Fibroblast of the conjunctiva (primary cell): Measurements from ENCODE around the gene PODNL1.
"Not testable (repeated sequence)": the region's sequence is repeated elsewhere in the genome, so short reads cannot be mapped to it uniquely, and the experiment has no call there.

Experiments used
- DNase-seq: peaks from one replicate; pipeline ENCODE4 v3.0.0-alpha.2; 2010; ENCODE audit warnings: low read depth

PODNL1 gene

DNA sequence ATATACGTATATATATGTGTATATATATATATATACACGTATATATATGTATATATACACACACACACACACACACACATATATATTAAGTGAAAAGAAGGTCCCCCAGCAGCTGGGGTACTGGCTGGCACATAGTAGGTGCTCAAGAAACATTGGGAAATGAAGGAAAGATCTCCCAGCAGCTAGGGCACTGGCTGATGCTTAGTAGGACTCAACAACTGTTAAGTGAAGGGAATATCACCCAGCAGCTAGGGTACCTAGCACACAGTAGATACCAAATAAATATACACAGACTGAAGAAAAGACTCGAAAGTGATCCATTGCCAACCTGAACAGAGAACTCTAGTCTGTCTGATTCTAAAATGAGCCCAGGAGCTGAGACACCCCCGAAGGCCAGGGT is 12.2 kb downstream of the PODNL1 start:
- DNase-seq = no peak

DNA sequence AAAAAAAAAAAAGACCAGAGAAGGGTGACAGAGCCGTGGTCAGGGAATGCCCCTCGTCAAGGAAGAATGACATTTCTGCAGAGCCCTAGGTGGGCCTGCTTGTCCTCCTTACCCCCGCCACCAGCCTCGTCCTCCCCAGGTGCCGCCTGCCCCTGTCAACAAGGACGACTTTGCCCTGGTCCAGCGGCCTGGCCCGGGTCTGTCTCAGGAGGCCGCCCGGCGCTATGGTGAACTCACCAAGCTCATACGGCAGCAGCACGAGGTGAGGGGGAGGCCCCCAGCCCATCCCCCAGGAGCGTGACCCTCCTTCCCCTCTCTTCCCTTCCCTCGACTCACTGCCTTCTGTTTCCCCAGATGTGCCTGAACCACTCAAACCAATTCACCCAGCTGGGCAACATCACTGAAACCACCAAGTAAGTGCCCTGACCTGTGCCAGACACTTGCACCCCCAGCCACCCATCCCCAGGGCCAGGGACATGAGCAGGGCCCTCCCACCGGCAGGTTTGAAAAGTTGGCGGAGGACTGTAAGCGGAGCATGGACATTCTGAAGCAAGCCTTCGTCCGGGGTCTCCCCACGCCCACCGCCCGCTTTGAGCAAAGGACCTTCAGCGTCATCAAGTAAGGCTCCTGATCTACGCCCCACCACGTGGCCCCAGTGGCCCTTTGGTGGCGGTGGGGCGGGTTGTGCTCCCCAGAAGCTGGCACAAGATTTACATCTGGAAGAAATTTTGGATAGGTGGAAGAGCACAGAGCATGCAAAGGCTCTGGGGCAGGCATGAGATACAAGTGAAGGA is 14.8 kb downstream of the PODNL1 start:
- DNase-seq = no peak

DNA sequence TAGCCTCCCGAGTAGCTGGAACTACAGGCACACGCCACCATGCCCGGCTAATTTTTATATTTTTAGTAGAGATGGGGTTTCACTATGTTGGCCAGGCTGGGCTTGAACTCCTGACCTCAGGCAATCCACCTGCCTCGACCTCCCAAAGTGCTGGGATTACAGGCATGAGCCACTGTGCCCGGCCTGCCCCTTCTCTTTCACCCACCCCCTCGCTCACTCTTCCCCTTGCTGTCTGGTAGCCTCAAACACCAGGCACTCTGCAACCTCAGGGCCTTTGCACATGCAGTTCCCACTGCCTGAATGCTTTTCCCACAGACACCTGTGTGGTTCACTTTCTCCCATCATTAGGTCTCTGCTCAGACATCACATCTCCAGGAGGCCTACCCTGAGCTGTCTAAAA is 16.1 kb downstream of the PODNL1 start:
- DNase-seq = not testable (repeated sequence)

DNA sequence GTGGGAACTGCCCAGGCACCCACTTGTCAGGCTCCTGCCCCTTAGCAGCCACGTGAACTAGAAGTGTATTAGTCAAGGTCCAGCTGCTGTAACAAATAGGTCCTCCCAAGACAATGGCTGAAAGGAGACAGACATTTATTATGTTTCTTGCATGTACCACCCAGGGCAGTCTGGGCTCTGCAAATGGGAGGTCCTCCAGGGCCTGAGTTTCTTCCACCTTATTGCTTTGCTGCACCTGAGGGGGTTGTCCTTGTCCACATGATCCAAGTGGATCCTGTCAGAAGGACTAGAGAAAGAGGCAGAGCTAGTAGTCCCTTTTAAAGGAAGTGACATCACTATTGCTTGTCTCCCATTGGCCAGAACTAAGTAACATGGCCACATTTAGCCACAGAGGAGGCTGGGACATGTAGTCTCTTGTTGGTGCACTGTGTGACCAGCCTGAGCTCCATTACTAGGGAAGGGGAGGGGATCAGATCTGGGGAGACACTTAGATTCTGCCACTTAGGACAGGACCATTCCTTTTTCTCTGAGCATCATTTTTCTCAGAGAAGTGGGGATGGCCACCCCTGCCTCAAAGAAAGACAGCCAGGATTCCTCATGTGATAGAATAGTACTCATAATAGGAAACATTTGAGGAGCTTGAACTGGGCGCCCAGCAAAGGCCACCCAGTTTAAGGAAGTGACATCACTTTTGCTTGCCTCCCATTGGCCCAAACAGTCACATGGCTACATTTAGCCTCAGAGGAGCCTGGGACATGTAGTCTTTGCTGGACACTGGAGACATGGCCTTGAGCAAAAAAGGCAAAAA is 17.1 kb downstream of the PODNL1 start:
- DNase-seq = peak; percentile 29

DNA sequence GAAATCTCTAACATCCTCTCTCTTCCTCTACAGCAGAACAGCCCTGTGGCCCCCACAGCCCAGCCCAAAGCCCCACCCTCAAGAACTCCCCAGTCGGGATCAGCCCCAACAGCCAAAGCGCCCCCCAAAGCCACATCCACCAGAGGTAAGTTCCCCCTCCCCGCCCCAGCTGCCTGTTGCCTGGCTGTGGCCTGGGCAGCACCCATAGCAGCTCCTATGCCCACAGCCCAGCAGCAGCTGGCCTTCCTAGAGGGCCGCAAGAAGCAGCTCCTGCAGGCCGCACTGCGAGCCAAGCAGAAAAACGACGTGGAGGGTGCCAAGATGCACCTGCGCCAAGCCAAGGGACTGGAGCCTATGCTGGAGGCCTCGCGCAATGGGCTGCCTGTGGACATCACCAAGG is 17.7 kb downstream of the PODNL1 start:
- no peak for DNase-seq

DNA sequence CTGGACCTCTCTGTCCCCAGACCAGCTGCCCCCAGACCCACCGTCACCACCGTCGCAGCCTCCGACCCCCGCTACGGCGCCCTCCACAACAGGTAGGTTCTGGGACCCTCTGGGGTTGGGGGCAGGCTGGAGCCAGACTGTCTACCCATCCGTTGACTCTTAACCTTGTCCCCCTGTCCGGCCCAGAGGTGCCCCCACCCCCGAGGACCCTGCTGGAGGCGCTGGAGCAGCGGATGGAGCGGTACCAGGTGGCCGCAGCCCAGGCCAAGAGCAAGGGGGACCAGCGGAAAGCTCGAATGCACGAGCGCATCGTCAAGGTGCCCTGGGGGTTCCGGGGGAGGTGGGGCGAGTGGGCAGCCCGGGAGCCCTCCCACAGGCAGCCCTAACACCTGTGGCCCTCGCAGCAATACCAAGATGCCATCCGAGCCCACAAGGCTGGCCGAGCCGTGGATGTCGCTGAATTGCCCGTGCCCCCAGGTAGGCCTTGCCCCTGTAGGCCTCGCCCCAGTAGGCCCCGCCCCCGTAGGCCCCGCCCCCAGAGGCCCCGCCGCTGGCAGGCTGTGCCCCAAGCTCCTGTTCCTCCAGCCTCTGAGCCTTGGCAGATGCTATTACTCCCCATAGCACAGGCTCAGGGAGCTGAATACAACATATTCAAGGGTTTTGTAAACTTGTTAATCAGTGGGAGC is 19.3 kb downstream of the PODNL1 start:
- no peak for DNase-seq

DNA sequence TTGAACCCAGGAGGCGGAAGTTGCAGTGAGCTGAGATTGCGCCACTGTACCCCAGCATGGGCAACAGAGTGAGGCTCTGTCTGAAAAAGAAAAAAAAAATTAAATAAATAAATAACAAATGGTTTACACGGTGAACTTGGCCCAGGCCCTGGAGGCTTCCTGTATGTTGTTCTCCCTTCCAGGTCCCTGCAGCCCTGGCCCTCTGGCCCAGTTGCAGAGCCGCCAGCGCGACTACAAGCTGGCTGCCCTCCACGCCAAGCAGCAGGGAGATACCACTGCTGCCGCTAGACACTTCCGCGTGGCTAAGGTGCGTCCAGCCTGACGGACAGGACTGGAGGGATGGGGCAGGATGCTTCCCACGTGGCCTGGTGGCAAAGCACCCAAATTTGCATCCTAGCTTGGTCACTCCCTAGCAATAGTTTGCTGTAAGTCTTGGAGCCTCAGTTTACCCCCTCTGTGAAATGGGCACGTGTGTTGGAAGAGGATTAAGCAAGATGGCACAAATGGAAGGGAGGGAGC is 20.3 kb downstream of the PODNL1 start:
- DNase-seq = no peak

DNA sequence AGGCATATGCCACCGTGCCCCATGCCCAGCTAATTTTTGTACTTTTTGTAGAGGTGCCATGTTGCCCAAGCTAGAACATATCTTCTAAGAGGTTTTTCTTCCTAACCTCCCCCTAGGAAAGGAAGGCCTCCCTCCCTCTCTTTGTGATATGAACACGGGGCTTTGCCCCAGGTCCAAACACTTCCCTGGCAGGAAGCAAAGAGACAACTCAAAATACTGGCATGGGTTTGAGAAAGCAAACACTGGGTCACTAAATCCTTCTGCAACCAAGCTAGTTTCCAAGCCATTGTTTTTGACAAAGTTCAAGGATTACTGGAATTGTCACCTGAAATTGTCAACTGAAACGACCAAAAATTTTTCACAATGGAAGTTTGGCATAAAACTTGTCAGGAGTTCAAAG is 23.4 kb downstream of the PODNL1 start:
- DNase-seq = no peak

DNA sequence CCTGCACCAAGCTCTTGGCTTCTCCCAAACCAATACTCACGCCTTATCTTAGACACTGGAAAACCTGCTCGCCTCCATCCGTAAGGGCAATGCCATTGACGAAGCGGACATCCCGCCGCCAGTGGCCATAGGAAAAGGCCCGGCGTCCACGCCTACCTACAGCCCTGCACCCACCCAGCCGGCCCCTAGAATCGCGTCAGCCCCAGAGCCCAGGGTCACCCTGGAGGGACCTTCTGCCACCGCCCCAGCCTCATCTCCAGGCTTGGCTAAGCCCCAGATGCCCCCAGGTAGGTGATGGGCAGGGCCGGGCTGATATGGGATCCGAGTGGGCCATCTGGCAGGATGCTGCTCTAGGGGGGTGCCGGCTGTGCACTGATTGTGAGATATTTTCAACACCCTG is 24.9 kb downstream of the PODNL1 start:
- DNase-seq = no peak

DNA sequence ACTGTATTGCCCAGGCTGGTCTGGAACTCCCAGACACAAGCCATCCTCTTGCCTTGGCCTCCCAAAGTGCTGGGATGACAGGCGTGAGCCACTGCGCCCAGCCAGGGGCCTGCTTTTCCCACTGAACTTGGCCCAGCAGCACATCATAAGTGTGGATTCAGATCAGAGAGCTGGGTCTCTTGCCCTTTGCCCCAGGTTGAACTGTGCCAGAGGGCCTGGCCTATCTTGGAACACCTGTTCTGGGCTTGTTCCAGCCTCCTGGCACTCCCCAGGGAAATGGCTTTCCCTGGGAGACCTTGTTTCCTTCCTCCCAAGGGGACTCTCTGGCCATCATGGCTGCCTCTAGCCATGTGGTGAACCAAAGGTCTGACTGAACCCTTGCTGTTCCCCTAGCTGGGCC is 28.8 kb downstream of the PODNL1 start:
- DNase-seq = no peak

DNA sequence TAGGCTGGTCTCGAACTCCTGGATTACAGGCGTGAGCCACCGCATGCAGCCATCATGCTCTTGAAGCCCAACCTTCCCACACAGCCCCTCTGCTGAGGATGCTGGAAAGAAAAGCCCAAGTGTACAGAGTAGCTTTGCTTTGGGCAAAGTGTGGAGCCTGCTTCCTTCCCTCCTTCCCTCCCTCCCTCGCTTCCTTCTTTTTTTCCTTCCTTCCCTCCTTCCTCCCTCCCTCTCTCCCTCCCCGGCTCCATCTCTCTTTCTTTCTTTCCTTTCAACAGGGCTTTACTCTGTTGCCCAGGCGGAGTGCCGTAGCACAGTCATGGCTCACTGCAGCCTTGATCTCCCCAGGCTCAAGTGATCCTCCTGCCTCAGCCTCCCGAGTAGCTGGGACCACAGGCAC is 29.5 kb downstream of the PODNL1 start:
- DNase-seq = no peak

DNA sequence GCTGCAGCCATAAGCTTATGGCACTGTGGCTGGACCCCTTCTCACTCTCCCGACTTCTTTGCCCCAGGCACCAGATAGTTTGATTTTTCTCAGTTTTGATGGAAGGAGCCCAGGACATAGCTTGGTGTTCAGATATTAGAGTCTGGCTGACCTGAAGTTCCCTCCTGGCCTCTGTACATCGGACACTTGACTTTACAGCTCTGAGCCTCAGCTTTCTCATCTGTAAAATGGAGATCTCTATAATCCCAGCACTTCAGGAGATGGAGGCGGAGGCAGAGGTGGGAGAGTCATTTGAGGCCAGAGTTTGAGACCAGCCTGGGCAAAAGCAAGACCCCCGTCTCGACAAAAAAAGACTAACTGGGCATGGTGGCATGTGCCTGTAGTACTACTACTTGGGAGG is 31.3 kb downstream of the PODNL1 start:
- DNase-seq = no peak

DNA sequence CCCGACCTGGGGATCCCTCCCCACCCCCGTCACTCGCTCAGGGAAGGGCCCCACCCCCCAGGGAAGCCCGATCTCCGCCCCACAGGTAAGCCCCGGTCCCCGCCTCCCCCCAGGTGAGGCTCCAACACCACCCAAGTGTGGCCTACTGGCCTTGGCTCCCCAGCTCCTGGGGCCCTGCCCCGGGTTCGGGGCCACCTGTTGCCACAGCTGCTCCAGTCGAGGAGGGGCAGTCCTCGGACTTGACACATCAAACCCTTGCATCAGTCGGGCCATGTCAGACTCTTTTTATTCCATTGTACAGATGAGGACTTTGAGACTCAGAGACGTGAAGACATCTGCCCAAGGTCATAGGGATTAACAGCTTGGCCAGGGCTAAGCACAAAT is 31.7 kb downstream of the PODNL1 start:
- DNase-seq = no peak

DNA sequence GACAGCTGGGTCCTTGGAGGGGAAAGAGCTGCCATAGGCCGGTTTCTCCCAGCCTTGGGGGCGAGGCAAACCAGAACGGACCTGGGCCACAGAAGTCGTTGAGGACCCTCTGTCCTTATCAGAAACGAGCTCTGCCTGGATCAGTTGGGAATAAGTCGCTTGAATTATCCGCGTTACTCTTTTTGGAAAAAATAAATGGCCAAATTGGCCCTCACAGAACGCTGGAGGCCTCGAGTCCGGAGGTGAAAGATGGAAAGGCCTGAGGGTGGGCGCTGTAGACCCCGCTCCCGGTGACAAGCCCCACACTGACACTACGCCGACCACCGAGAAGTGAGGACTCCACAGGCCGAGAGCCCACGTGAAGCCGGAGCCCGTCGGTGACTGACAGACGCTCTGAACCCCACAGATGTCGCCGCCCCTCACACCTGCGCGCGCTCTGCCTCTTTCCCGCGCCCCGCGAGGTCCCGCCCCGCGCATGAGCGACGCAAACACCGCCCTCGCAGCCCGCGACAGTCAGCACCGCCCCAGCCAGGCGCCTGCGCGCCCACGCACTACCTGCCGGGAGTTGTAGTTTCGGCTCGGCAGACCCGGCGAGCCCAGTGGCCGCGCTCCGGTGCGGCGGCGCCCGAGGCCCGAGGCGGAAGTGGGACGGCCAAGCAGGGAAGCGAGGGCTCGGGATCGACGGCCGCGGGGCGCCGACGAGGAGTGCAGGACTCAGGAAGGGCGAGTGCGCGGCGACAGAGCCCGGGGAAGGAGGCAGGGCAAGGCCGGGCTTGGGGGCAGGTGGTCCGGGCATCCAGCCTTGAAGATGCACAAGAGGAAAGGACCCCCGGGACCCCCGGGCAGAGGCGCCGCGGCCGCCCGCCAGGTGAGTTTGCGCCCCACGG is 32.3 kb downstream of the PODNL1 start, which contains the start of the genes BRME1 and CC2D1A:
TSS of gene BRME1 (minus strand) at position 484 of the 887 bp plus-strand sequence. CDS start 1,225 bp downstream, outside the sequence.
TSS of gene CC2D1A (plus strand) at position 568 of the 887 bp plus-strand sequence. CDS start at position 809, 241 bp downstream.
- DNase-seq = peak; percentile 56

DNA sequence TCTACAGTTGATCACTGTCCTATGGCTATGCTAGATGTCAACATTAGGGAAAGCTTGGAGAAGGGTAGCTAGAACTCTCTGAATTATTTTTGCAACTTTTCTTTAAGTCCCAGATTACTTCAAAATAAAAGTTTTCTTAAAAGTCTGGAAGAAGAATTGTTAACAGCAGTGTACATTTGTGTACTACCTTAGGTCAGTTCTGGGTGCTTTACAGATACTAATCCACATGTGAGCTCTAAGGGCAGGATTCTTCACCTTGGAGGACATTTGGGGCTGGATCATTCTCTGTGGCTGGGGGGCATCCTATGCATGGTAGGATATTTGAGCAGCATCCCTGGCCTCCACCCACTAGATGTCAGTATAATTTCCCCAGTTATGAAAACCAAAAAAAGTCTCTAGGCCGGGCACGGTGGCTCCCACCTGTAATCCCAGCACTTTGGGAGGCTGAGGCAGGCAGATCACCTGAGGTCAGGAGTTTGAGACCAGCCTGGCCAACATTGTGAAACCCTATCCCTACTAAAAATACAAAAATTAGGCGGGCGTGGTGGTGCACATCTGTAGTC is 35.1 kb downstream of the PODNL1 start:
- DNase-seq = no peak

DNA sequence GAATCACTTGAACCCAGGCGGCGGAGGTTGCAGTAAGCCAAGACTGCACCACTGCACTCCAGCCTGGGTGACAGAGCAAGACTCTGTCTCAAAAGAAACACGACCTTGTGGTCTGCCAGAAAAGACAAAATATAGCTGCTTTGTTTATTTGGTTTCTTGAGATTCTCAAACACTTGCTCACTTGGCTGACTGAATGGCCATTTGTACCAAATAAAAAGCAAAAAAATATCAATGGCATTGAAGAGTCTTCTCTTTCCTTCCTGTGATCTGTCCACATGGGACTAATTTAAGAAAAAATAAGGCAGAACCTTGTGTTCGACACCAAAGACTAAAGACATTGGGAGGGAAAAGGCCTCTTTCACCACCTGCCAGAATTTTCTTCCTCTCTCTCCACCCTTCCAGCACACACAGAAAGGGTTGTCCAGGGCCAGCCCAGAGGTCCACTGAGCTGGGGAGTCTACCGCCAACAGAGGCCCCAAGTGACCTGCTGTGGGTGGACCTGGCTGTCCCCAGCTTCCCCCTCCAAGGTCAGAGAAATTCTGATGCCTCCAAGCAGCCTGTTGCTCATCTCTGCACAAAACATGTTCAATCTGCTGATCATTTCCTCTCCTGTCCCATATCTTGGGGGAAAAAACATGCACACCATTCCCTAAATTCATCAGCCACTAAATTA is 38.2 kb downstream of the PODNL1 start:
- no peak for DNase-seq

DNA sequence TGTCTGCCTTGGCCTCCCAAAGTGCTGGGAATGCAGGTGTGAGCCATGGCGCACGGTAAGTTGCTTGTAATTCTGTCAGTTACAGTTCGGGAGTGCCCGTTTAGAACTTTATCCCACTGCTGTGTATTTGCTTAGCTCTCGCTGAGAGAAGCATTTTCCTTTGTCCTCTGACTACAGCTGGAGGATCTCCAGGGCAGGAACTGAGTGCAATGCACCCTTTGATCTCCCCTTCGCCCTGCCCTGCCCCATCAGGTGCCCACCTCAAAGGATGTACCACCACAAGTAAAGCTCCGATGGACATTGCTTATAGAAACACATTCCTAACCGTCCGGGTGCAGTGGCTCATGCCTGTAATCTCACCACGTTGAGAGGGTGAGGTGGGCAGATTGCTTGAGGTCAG is 38.8 kb downstream of the PODNL1 start:
- no peak for DNase-seq

DNA sequence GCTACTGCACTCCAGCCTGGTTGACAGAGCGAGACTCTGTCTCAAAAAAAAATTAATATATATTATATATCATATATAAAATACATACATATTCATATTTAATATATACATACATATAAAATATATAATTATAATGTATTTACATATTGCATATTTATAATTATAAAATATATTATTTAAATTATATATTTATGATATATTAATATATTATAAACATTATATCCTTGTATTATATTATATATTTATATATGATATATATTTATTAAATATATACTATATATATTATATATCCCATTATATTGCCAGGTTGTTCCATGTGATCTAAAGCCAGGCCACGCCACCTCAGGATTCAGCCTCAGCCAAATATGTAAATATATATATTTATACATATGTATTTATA is 42.0 kb downstream of the PODNL1 start:
- no peak for DNase-seq

DNA sequence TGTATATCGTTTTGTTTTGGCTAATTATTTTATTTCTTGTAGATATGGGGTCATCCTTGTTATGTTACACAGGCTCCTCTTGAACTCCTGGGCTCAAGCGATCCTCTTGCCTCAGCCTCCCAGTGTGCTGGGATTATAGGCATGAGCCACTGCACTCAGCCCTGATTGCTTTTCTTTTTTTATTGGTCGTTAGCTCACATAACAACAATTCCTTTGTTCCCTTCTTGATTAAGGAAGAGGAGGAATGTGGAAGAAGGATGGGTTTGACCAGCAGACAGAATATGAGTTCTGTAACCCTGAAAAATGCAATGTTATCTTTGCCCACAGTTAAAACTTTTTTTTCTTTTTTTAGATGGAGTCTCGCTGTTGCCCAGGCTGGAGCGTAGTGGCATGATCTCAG is 43.7 kb downstream of the PODNL1 start:
- no peak for DNase-seq

DNA sequence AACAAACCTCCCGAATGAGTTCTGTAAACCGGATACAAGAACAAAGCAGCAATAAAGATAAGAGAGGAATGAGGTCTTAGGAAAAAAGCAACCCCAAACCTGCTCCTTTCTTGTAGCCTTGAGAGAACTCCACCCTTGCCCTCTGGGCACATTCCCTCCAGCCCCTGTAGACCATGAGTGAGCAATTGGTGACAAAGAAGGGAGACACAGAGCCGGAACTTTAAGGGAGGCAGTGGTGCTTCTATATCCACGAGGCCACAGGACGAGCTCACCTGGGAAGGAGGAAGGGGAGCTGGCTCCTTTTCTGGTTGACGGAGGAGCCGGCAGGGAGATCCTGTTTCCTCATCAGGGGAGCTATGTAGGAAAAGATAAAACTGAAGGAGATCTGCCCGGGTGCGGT is 45.3 kb downstream of the PODNL1 start:
- DNase-seq = no peak

DNA sequence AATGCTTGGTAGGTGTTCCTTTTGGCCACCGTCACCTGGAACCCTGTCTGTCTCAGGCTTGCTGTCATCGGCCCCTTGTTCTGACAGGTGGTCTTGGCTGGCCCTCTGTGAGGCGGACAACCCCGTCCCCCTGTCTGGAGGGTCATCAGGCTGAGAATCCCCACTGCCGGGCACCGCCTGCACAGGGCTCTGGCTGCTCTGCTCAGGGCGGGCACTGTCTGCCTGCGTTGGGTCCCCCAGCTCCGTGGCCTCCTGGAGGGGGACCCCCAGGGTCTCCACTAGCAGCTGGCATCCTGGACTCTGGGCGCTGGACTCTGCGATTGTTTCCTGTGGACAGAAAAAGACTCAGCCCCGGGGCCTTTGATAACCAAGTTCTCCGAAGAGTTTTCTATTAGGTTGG is 48.1 kb downstream of the PODNL1 start:
- DNase-seq = no peak
